Caco-2 (cell line): ENCODE results near the gene ENAH. TPM values are rescaled to one million over a fixed set of nuclear protein-coding genes. Genes with fewer than 3 reads are reported as not detected.

Source experiments
- BruUV-seq: library from RNA; stranded (reverse); fragments of 400-500 nt; replicated peaks from 2 replicates; lab custom pipeline; 2021; lab: Mats Ljungman, UMichigan
- CTCF ChIA-PET: fragments of 300-600 bp; sonication (Branson Sonifier 250); formaldehyde crosslinking; loops from one replicate; lab custom pipeline; 2022; ENCODE audit warnings: antibody characterized with exemption; lab: Charles Lee
- POLR2A ChIA-PET: fragments of 300-600 bp; sonication (Branson Sonifier 250); formaldehyde crosslinking; loops from one replicate; lab custom pipeline; 2022; ENCODE audit warnings: antibody characterized with exemption; lab: Charles Lee
- DNase-seq, 2 experiments: peaks; one replicate each; pipeline versions ENCODE4 v3.0.0 to v3.0.0-alpha.2; 2020 to 2022
- H3K27me3 ChIP-seq: replicated peaks from 2 replicates; pipeline ENCODE4 v1.6.0; 2011; ENCODE audit warnings: low read length; ENCODE audit not compliant: control insufficient read depth, insufficient read depth
- H3K36me3 ChIP-seq: 2 replicates; pipeline ENCODE4 v1.5.1; 2011; ENCODE audit warnings: low read length; ENCODE audit not compliant: control insufficient read depth, insufficient read depth
- H3K4me1 ChIP-seq: fragments of 250-450 bp; sonication (Bioruptor Pico); 2 replicates; pipeline ENCODE4 v1.5.1; 2020; ENCODE audit warnings: mild to moderate bottlenecking
- H3K4me3 ChIP-seq: 2 replicates; pipeline ENCODE4 v1.5.1; 2011; ENCODE audit warnings: low read depth, mild to moderate bottlenecking, control low read depth, low read length
- H3K9me3 ChIP-seq: fragments of 250-450 bp; sonication (Bioruptor Pico); 2 replicates; pipeline ENCODE4 v1.5.1; 2020; ENCODE audit warnings: mild to moderate bottlenecking, moderate library complexity
- H3K27ac Mint-ChIP-seq: one replicate; pipeline ENCODE4 v1.8.0; 2022; ENCODE audit warnings: mixed read lengths; ENCODE audit not compliant: unreplicated experiment
- H3K27me3 Mint-ChIP-seq: one replicate; pipeline ENCODE4 v1.8.0; 2022; ENCODE audit warnings: mixed read lengths; ENCODE audit not compliant: insufficient read depth, unreplicated experiment
- H3K36me3 Mint-ChIP-seq: one replicate; pipeline ENCODE4 v1.8.0; 2022; ENCODE audit warnings: mild to moderate bottlenecking, mixed read lengths; ENCODE audit not compliant: insufficient read depth, unreplicated experiment
- H3K4me1 Mint-ChIP-seq: one replicate; pipeline ENCODE4 v1.8.0; 2022; ENCODE audit warnings: low read depth, mixed read lengths; ENCODE audit not compliant: unreplicated experiment
- H3K4me3 Mint-ChIP-seq: one replicate; pipeline ENCODE4 v1.8.0; 2022; ENCODE audit warnings: mild to moderate bottlenecking, moderate library complexity, mixed read lengths; ENCODE audit not compliant: unreplicated experiment
- H3K9me3 Mint-ChIP-seq: one replicate; pipeline ENCODE4 v1.8.0; 2022; ENCODE audit warnings: mixed read lengths; ENCODE audit not compliant: unreplicated experiment
- CTCF ChIP-seq, 2 experiments: fragments of 200-600 bp in 1 of 2; IDR thresholded peaks; 1 replicate in 1 of 2; 2 replicates in 1 of 2; pipeline versions ENCODE4 v1.5.1 to v1.8.0; 2011 to 2022; ENCODE audit warnings: antibody characterized with exemption in 1 of 2, control low read depth in 1 of 2, inconsistent platforms in 1 of 2, low read depth in 1 of 2, low read length in 1 of 2, mild to moderate bottlenecking in 1 of 2, moderate library complexity in 1 of 2; ENCODE audit not compliant: insufficient read depth in 1 of 2, severe bottlenecking in 1 of 2, unreplicated experiment in 1 of 2
- intact Hi-C: fragments of 100-400 bp; cut with micrococcal nuclease; formaldehyde crosslinking; loops from one replicate; pipeline ENCODE4 v1.10.0; 2022; ENCODE audit not compliant: unreplicated experiment
- total RNA-seq: library from RNA; stranded (reverse); gene quantifications from 2 replicates; pipeline ENCODE4 v1.2.3, GENCODE V29; 2022

ENAH gene
- total RNA-seq, 1 experiment from 2014 or later, result 78.0 TPM

- Histone ChIP-seq H3K9me3 (no peaks in the 10 kb centered on the region), H3K27me3 (no peaks in the 10 kb centered on the region), H3K36me3 (no peaks in the 10 kb centered on the region), H3K4me1 (no peaks in the 10 kb centered on the region), H3K4me3 (no peak overlapping the region)
- no peak for TF ChIP-seq CTCF (IDR thresholded peaks at IDR 0.05; ENCODE audit: insufficient read depth in 1 of 2, low read depth in 1 of 2, low read length in 1 of 2, severe bottlenecking in 1 of 2, unreplicated experiment in 1 of 2)
- Mint-ChIP-seq H3K27ac (no peak overlapping the region), H3K27me3 (no peaks in the 10 kb centered on the region), H3K9me3 (no peaks in the 10 kb centered on the region), H3K4me1 (no peaks in the 10 kb centered on the region), H3K4me3 (no peak overlapping the region), H3K36me3 (no peaks in the 10 kb centered on the region)
- no peak for DNase-seq
- no TSS peak for BruUV-seq
- CTCF ChIA-PET, result no interaction called here
- POLR2A ChIA-PET, result no interaction called here
- intact Hi-C loops, result no loop called here
Observed at GRCh38 chr1:225684741-225685140, 31.8 kb upstream of the ENAH start.

GRCh38 chr1:225681231-225681630 is 28.3 kb upstream of the ENAH start:
- Mint-ChIP-seq H3K36me3 (no peaks in the 10 kb centered on the region), H3K4me3 (no peak overlapping the region), H3K27me3 (no peaks in the 10 kb centered on the region), H3K4me1 (no peaks in the 10 kb centered on the region), H3K27ac (no peak overlapping the region), H3K9me3 (no peaks in the 10 kb centered on the region)
- no peaks in the 10 kb centered on the region for H3K4me1 ChIP-seq
- ChIA-PET POLR2A (no interaction called here), CTCF (no interaction called here)
- intact Hi-C loops, result no loop called here
- DNase-seq, result no peak
- no peak overlapping the region for H3K4me3 ChIP-seq
- no TSS peak for BruUV-seq
- TF ChIP-seq CTCF (IDR thresholded peaks at IDR 0.05; ENCODE audit: insufficient read depth in 1 of 2, low read depth in 1 of 2, low read length in 1 of 2, severe bottlenecking in 1 of 2, unreplicated experiment in 1 of 2), result no peak
- no peaks in the 10 kb centered on the region for H3K9me3 ChIP-seq
- H3K36me3 ChIP-seq, result no peaks in the 10 kb centered on the region
- no peaks in the 10 kb centered on the region for H3K27me3 ChIP-seq

- Histone ChIP-seq H3K4me1 (no peaks in the 10 kb centered on the region), H3K36me3 (no peaks in the 10 kb centered on the region), H3K27me3 (no peaks in the 10 kb centered on the region), H3K9me3 (no peaks in the 10 kb centered on the region), H3K4me3 (no peak overlapping the region)
- no peaks in the 10 kb centered on the region for H3K36me3 Mint-ChIP-seq
- ChIA-PET POLR2A (no interaction called here), CTCF (no interaction called here)
- TF ChIP-seq CTCF (IDR thresholded peaks at IDR 0.05; ENCODE audit: insufficient read depth in 1 of 2, low read depth in 1 of 2, low read length in 1 of 2, severe bottlenecking in 1 of 2, unreplicated experiment in 1 of 2), result no peak
- H3K27ac Mint-ChIP-seq, result no peak overlapping the region
- no peaks in the 10 kb centered on the region for H3K27me3 Mint-ChIP-seq
- no TSS peak for BruUV-seq
- H3K4me1 Mint-ChIP-seq, result no peaks in the 10 kb centered on the region
- intact Hi-C loops, result no loop called here
- no peak overlapping the region for H3K4me3 Mint-ChIP-seq
- no peaks in the 10 kb centered on the region for H3K9me3 Mint-ChIP-seq
- no peak for DNase-seq
Observed at GRCh38 chr1:225678545-225678944, 25.6 kb upstream of the ENAH start.
